Endothelial cell of hepatic sinusoid (primary cell): ENCODE results near the gene RBFA.
"Not testable (repeated sequence)": the region's sequence is repeated elsewhere in the genome, so short reads cannot be mapped to it uniquely, and the experiment has no call there.

Experiments
- in situ Hi-C: cut with HindIII; loops from 2 replicates; pipeline ENCODE4 v1.10.0; 2017; ENCODE audit warnings: low sequenced_read_pairs

The RBFA gene

GRCh38 chr18:80034068-80034851, at the start of gene RBFA:
Gene RBFA, plus strand, starts transcription at chr18:80034434. Its CDS starts 62 bp downstream, at chr18:80034496.
- in situ Hi-C loops, result no loop called here

GRCh38 chr18:79985172-79985571, 49.1 kb upstream of the RBFA start:
- in situ Hi-C loops, result no loop called here

GRCh38 chr18:79986726-79987125, 47.5 kb upstream of the RBFA start:
- in situ Hi-C loops, result no loop called here

- in situ Hi-C loops, result no loop called here
Observed at GRCh38 chr18:79987566-79987965, 46.7 kb upstream of the RBFA start.

- in situ Hi-C loops, result no loop called here
Observed at GRCh38 chr18:79988071-79988450, 46.2 kb upstream of the RBFA start.

GRCh38 chr18:79988451-79989194, 45.6 kb upstream of the RBFA start, which contains the start of gene TXNL4A:
Gene TXNL4A, minus strand, starts transcription at chr18:79988563. Its CDS starts 171 bp downstream, at chr18:79988392.
- in situ Hi-C loops, result no loop called here

GRCh38 chr18:79989195-79989497, 45.1 kb upstream of the RBFA start:
- in situ Hi-C loops, result no loop called here

- in situ Hi-C loops, result loop anchor here (5.0 kb wide), 1 partner anchor 34 kb away; no protein-coding TSS in a partner anchor
Observed at GRCh38 chr18:79991494-79991893, 42.7 kb upstream of the RBFA start.

- in situ Hi-C loops, result not testable (repeated sequence)
Observed at GRCh38 chr18:79999701-80000100, 34.5 kb upstream of the RBFA start.

GRCh38 chr18:80000877-80001276, 33.4 kb upstream of the RBFA start:
- in situ Hi-C loops, result no loop called here

GRCh38 chr18:80002468-80002867, 31.8 kb upstream of the RBFA start:
- in situ Hi-C loops, result no loop called here

GRCh38 chr18:80004600-80005342, 29.5 kb upstream of the RBFA start:
- in situ Hi-C loops, result no loop called here

GRCh38 chr18:80006724-80007123, 27.5 kb upstream of the RBFA start:
- in situ Hi-C loops, result no loop called here

GRCh38 chr18:80009661-80010550, 24.3 kb upstream of the RBFA start:
- in situ Hi-C loops, result no loop called here

GRCh38 chr18:80010551-80010906, 23.7 kb upstream of the RBFA start:
- in situ Hi-C loops, result no loop called here

GRCh38 chr18:80011496-80012137, 22.6 kb upstream of the RBFA start:
- in situ Hi-C loops, result not testable (repeated sequence)

GRCh38 chr18:80012714-80013113, 21.5 kb upstream of the RBFA start:
- in situ Hi-C loops, result no loop called here

GRCh38 chr18:80022613-80023012, 11.6 kb upstream of the RBFA start:
- in situ Hi-C loops, result loop anchor here (5.0 kb wide), 1 partner anchor 75 kb away; no protein-coding TSS in a partner anchor

- in situ Hi-C loops, result loop anchor here (5.0 kb wide), 1 partner anchor 74 kb away; no protein-coding TSS in a partner anchor
Observed at GRCh38 chr18:80023173-80023572, 11.1 kb upstream of the RBFA start.

GRCh38 chr18:80026363-80026762, 7.9 kb upstream of the RBFA start:
- in situ Hi-C loops, result no loop called here
